ENCODE data around the gene EHMT2.
A peak's percentile ranks its signal among the peaks of the same experiment; 100 is the strongest.
"Not testable (repeated sequence)": the region's sequence is repeated elsewhere in the genome, so short reads cannot be mapped to it uniquely, and the experiment has no call there.

The EHMT2 gene

GRCh38 chr6:31915756-31916155, 18.3 kb upstream of the EHMT2 start:
- in situ Hi-C loops (cut with HindIII; ENCODE audit: low sequenced_read_pairs): no loop called here
- H3K4me3 ChIP-seq (ENCODE audit: low read depth, low read length): no peak overlapping the region
- TF ChIP-seq CTCF (IDR thresholded peaks at IDR 0.05; ENCODE audit: low read depth, low read length): no peak
- no peak for DNase-seq (ENCODE audit: low read depth, low spot score)

GRCh38 chr6:31915351-31915750, 17.9 kb upstream of the EHMT2 start:
- in situ Hi-C loops (cut with HindIII; ENCODE audit: low sequenced_read_pairs): no loop called here
- DNase-seq (ENCODE audit: low read depth, low spot score): no peak
- no peak overlapping the region for H3K4me3 ChIP-seq (ENCODE audit: low read depth, low read length)
- no peak for TF ChIP-seq CTCF (IDR thresholded peaks at IDR 0.05; ENCODE audit: low read depth, low read length)

- in situ Hi-C loops (cut with HindIII; ENCODE audit: low sequenced_read_pairs): no loop called here
- no peak for DNase-seq (ENCODE audit: low read depth, low spot score)
- TF ChIP-seq CTCF (IDR thresholded peaks at IDR 0.05; ENCODE audit: low read depth, low read length): no peak
- no peak overlapping the region for H3K4me3 ChIP-seq (ENCODE audit: low read depth, low read length)
Measured at GRCh38 chr6:31911826-31912585, 14.5 kb upstream of the EHMT2 start.

- H3K4me3 ChIP-seq (ENCODE audit: low read depth, low read length); in situ Hi-C loops (cut with HindIII; ENCODE audit: low sequenced_read_pairs); DNase-seq (ENCODE audit: low read depth, low spot score): not testable (repeated sequence)
Measured at GRCh38 chr6:31909298-31909697, 11.8 kb upstream of the EHMT2 start.

- no peak for TF ChIP-seq CTCF (IDR thresholded peaks at IDR 0.05; ENCODE audit: low read depth, low read length)
- peak; percentile 54 for DNase-seq (ENCODE audit: low read depth, low spot score)
- in situ Hi-C loops (cut with HindIII; ENCODE audit: low sequenced_read_pairs): no loop called here
- no peak overlapping the region for H3K4me3 ChIP-seq (ENCODE audit: low read depth, low read length)
Measured at GRCh38 chr6:31908791-31909190, 11.3 kb upstream of the EHMT2 start.

- H3K4me3 ChIP-seq (ENCODE audit: low read depth, low read length); in situ Hi-C loops (cut with HindIII; ENCODE audit: low sequenced_read_pairs); DNase-seq (ENCODE audit: low read depth, low spot score): not testable (repeated sequence)
Measured at GRCh38 chr6:31908255-31908654, 10.8 kb upstream of the EHMT2 start.

- DNase-seq (ENCODE audit: low read depth, low spot score): peak; percentile 45
- no peak overlapping the region for H3K4me3 ChIP-seq (ENCODE audit: low read depth, low read length)
- TF ChIP-seq CTCF (IDR thresholded peaks at IDR 0.05; ENCODE audit: low read depth, low read length): no peak
- in situ Hi-C loops (cut with HindIII; ENCODE audit: low sequenced_read_pairs): no loop called here
Measured at GRCh38 chr6:31907158-31907813, 9.8 kb upstream of the EHMT2 start.

GRCh38 chr6:31906727-31907126, 9.2 kb upstream of the EHMT2 start:
- DNase-seq (ENCODE audit: low read depth, low spot score); in situ Hi-C loops (cut with HindIII; ENCODE audit: low sequenced_read_pairs); H3K4me3 ChIP-seq (ENCODE audit: low read depth, low read length): not testable (repeated sequence)
